ENCODE data around the gene SLC41A1. TPM values are rescaled to one million over a fixed set of nuclear protein-coding genes. Genes with fewer than 3 reads are reported as not detected.

The SLC41A1 gene
- total and polyA plus RNA-seq, 2 experiments from 2014 or later: 21.3 to 22.4 TPM

DNA sequence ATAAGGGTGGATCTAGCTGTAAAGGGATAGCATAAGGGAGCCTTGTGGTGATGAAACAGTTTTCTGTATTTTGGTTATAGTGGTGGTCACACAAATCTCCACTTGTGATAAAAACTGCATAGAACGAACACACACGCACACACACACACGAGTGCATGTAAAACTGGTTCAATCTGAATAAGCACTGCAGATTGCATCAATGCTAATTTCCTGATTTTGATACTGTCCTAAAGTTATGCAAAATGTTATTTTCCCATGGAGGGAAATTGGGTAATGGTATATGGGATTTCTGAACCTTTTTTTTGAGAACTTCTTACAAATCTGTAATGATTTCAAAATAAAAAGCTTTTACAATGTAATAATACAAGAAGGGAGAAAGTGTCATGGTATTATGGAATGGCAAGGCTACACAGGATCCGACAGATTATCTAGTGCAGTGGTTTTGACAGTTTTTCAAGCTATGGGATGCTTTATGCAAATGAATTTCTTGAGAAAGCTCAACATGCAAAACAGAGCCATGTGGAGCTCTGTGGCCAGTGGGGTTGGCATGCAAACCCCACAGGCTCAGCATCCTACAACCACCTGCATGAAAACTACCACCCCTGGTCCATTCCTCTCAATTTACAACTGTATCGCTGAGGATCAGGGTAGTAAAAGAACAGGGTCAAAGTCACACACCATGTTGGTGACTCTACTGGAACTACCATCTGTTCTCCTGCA, 18.8 kb downstream of the SLC41A1 start:
- Histone ChIP-seq H3K4me3 (no peak overlapping the region), H2AFZ (no peak overlapping the region), H3K9ac (no peak overlapping the region), H3K9me3 (ENCODE audit: low read depth) (no peaks in the 10 kb centered on the region), H3F3A (ENCODE audit: insufficient read depth) (no peaks in the 10 kb centered on the region), H3K36me3 (ENCODE audit: low read depth) (peaks cover 11% of the 10 kb centered on the region; the same call in 1 of the 2 replicates), H3K27ac (no peak overlapping the region), H3K27me3 (replicated peaks; ENCODE audit: insufficient read depth) (no peaks in the 10 kb centered on the region), H4K20me1 (ENCODE audit: insufficient read depth) (no peaks in the 10 kb centered on the region), H3K4me2 (ENCODE audit: unreplicated experiment) (no peak overlapping the region), H3K79me2 (ENCODE audit: insufficient read depth) (no peaks in the 10 kb centered on the region), H3K4me1 (ENCODE audit: insufficient read depth) (no peaks in the 10 kb centered on the region), H3K9me2 (ENCODE audit: insufficient read depth) (no peaks in the 10 kb centered on the region)
- no peak for DNase-seq
- TF ChIP-seq EZH2phosphoT487 (IDR thresholded peaks at IDR 0.05; ENCODE audit: insufficient read depth, low read depth) (no peak), EZH2 (IDR thresholded peaks at IDR 0.05; ENCODE audit: insufficient read depth, poor library complexity, severe bottlenecking) (no peak)
- in situ Hi-C loops (cut with MboI): loop anchor here (10.0 kb wide), 1 partner anchor 191 kb away; no protein-coding TSS in a partner anchor
- 68 to 69% methylated on average over 5 of the region's 5 CpGs for WGBS, 2 experiments (ENCODE audit: low coverage in 1 of 2, low lambda C conversion rate in 2 of 2, missing lambda C conversion rate in 2 of 2)

GRCh38 chr1:205792961-205793673, 19.9 kb downstream of the SLC41A1 start:
- H3K27ac ChIP-seq: no peak overlapping the region
- 78 to 82% methylated on average over 6 of the region's 6 CpGs for WGBS, 2 experiments (ENCODE audit: low coverage in 1 of 2, low lambda C conversion rate in 2 of 2, missing lambda C conversion rate in 2 of 2)

GRCh38 chr1:205792481-205792881, 20.5 kb downstream of the SLC41A1 start:
- no peak overlapping the region for H3K27ac ChIP-seq
- 86 to 89% methylated on average over 8 of the region's 8 CpGs for WGBS, 2 experiments (ENCODE audit: low coverage in 1 of 2, low lambda C conversion rate in 2 of 2, missing lambda C conversion rate in 2 of 2)

More at GRCh38 chr1:205792961-205793673, 19.9 kb downstream of the SLC41A1 start:
- Histone ChIP-seq H3K9ac (no peak overlapping the region), H3K4me2 (ENCODE audit: unreplicated experiment) (no peak overlapping the region), H4K20me1 (ENCODE audit: insufficient read depth) (no peaks in the 10 kb centered on the region), H3K4me1 (ENCODE audit: insufficient read depth) (no peaks in the 10 kb centered on the region), H3K4me3 (no peak overlapping the region), H3K27me3 (replicated peaks; ENCODE audit: insufficient read depth) (no peaks in the 10 kb centered on the region), H3K36me3 (ENCODE audit: low read depth) (peaks cover 11% of the 10 kb centered on the region; the same call in 1 of the 2 replicates), H3K9me3 (ENCODE audit: low read depth) (no peaks in the 10 kb centered on the region), H2AFZ (no peak overlapping the region), H3K9me2 (ENCODE audit: insufficient read depth) (no peaks in the 10 kb centered on the region), H3F3A (ENCODE audit: insufficient read depth) (no peaks in the 10 kb centered on the region), H3K79me2 (ENCODE audit: insufficient read depth) (no peaks in the 10 kb centered on the region)
- TF ChIP-seq EZH2phosphoT487 (IDR thresholded peaks at IDR 0.05; ENCODE audit: insufficient read depth, low read depth) (no peak), EZH2 (IDR thresholded peaks at IDR 0.05; ENCODE audit: insufficient read depth, poor library complexity, severe bottlenecking) (no peak)
- DNase-seq: no peak
- in situ Hi-C loops (cut with MboI): loop anchor here (10.0 kb wide), 1 partner anchor 192 kb away; no protein-coding TSS in a partner anchor

DNA sequence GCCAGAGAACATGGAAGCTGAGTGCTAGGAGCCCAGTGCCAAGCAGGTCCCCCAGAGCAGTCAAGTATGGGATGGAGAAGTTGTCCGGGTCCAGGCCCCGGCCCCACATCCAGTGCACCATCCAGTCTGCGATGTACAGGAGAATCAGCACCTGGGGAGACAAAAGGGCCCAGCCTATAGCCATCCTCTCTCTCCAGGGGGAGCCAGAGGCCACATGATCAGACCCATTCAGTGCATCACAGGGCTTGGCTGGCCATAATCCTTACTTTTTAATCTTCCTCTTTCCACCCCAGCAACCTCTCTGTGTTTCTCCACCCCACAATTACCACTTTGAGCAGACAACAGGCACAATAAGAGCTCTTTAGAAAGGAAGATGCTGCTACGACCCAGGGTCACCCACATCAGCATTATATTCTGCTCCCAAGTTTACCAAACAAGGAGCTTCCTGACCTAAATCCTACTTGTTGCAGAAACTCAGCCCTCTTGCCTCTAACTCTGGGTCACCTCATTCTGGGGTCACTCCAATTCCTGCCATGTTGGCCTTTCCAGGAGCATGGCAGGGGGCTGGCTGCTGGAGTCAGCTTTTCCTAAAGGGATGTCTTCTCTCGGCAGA, 21.3 kb downstream of the SLC41A1 start:
- in situ Hi-C loops (cut with MboI): loop anchor here (10.0 kb wide), 1 partner anchor 193 kb away; no protein-coding TSS in a partner anchor
- Histone ChIP-seq H3K27ac (no peak overlapping the region), H3K4me1 (ENCODE audit: insufficient read depth) (no peaks in the 10 kb centered on the region), H3K27me3 (replicated peaks; ENCODE audit: insufficient read depth) (no peaks in the 10 kb centered on the region), H3K9me3 (ENCODE audit: low read depth) (no peaks in the 10 kb centered on the region), H3K79me2 (ENCODE audit: insufficient read depth) (no peaks in the 10 kb centered on the region), H3K36me3 (ENCODE audit: low read depth) (peaks cover 6% of the 10 kb centered on the region; the same call in 1 of the 2 replicates), H4K20me1 (ENCODE audit: insufficient read depth) (no peaks in the 10 kb centered on the region), H3K9me2 (ENCODE audit: insufficient read depth) (no peaks in the 10 kb centered on the region), H3K9ac (no peak overlapping the region), H2AFZ (no peak overlapping the region), H3K4me2 (ENCODE audit: unreplicated experiment) (no peak overlapping the region), H3F3A (ENCODE audit: insufficient read depth) (no peaks in the 10 kb centered on the region), H3K4me3 (no peak overlapping the region)
- peak; percentile 75 for DNase-seq
- no peak for TF ChIP-seq EZH2 (IDR thresholded peaks at IDR 0.05; ENCODE audit: insufficient read depth, poor library complexity, severe bottlenecking)
- TF ChIP-seq EZH2phosphoT487 (IDR thresholded peaks at IDR 0.05; ENCODE audit: insufficient read depth, low read depth): no peak
- WGBS, 2 experiments (ENCODE audit: low coverage in 1 of 2, low lambda C conversion rate in 2 of 2, missing lambda C conversion rate in 2 of 2): 52 to 75% methylated on average over 3 to 5 of the region's 5 CpGs

More at GRCh38 chr1:205792481-205792881, 20.5 kb downstream of the SLC41A1 start:
- Histone ChIP-seq H3K36me3 (ENCODE audit: low read depth) (peaks cover 6% of the 10 kb centered on the region; the same call in 1 of the 2 replicates), H3K9me3 (ENCODE audit: low read depth) (no peaks in the 10 kb centered on the region), H3K9ac (no peak overlapping the region), H3K4me2 (ENCODE audit: unreplicated experiment) (no peak overlapping the region), H3F3A (ENCODE audit: insufficient read depth) (no peaks in the 10 kb centered on the region), H4K20me1 (ENCODE audit: insufficient read depth) (no peaks in the 10 kb centered on the region), H3K79me2 (ENCODE audit: insufficient read depth) (no peaks in the 10 kb centered on the region), H2AFZ (no peak overlapping the region), H3K9me2 (ENCODE audit: insufficient read depth) (no peaks in the 10 kb centered on the region), H3K27me3 (replicated peaks; ENCODE audit: insufficient read depth) (no peaks in the 10 kb centered on the region), H3K4me3 (no peak overlapping the region), H3K4me1 (ENCODE audit: insufficient read depth) (no peaks in the 10 kb centered on the region)
- TF ChIP-seq EZH2 (IDR thresholded peaks at IDR 0.05; ENCODE audit: insufficient read depth, poor library complexity, severe bottlenecking) (no peak), EZH2phosphoT487 (IDR thresholded peaks at IDR 0.05; ENCODE audit: insufficient read depth, low read depth) (no peak)
- in situ Hi-C loops (cut with MboI): loop anchor here (10.0 kb wide), 1 partner anchor 192 kb away; no protein-coding TSS in a partner anchor
- DNase-seq: no peak

Data from GM23248 (cell line).